Mucosa of gallbladder (tissue), 1 donor: ENCODE results near the gene LRRC75A. TPM values are rescaled to one million over a fixed set of nuclear protein-coding genes. Genes with fewer than 3 reads are reported as not detected.
"Not testable (repeated sequence)": the region's sequence is repeated elsewhere in the genome, so short reads cannot be mapped to it uniquely, and the experiment has no call there.

ENCODE experiments used
- DNase-seq: peaks from one replicate; pipeline ENCODE4 v3.0.0-alpha.2; 2020; ENCODE audit warnings: low spot score
- total RNA-seq: library from RNA; stranded (reverse); gene quantifications from one replicate; pipeline ENCODE4 v1.2.1, GENCODE V29; 2021
- donor health status: DM: no; HTN: no; CAD: no.

LRRC75A gene
- total RNA-seq, 1 donor from 2014 or later = 7.0 TPM

DNA sequence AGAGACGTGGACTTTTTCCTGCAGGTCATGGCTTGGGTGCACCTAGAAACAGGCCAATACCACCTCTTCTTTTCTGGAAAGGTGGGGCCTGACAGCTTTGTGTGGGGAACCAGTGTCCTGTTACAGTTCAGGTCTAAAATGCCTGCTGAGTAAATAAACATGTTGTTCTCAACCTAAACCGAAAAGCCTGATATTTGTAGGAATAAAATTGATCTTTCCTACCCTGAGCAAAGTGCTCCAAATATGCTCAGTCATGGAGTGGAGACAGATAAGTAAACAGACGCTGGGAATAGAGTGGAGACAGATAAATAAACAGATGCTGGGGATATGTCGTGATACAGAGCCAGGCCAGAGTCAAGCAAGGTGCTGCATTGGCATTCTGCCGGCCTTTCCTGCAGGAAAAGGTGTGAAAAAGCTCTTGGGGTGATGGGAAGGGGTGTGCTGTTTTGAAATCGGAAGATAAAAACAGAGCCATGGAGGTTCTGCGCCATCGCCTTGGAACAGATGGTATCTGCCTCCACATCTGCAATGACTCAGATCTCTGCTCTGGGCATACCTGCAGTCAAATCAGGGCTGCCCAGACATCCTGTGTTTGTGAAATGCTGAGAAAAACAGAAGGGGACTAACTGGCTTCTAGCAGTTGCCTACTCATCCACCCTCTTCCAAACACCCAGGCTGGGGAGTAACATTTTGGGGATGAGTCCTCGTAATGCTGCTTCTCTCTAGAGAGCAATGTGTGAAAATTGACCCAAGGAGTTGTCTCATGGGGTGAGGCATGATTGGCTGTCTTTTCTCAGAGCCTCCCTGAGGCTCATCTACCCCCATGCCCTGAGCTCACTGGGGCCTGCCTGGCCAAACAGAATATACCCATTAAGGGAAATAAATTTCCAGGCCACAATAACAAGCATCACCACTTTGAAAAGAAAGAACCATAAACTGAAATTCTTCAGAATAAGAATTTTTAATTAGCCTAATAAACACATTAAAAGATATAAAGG is 93.4 kb downstream of the LRRC75A start:
- no peak for DNase-seq

DNA sequence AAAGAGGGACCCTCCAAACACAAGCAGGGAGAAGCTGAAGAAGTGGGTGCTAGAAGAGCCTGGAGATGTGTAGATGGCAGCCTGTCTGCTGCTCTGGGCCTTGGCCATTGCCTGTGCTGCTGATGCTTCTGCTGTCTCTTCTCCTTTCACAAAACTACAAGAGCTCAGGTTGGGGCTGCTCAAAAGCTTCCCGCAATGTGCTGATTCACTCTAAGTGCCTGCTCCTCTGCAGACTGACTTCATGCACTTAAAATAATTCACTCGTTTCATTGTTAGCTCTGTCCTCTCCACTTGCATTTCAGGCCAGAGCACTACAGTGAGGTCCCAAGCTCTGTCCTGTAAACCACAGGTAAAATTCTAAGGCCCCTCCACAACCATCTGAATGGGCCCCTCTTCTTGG is 95.3 kb downstream of the LRRC75A start:
- DNase-seq = not testable (repeated sequence)

DNA sequence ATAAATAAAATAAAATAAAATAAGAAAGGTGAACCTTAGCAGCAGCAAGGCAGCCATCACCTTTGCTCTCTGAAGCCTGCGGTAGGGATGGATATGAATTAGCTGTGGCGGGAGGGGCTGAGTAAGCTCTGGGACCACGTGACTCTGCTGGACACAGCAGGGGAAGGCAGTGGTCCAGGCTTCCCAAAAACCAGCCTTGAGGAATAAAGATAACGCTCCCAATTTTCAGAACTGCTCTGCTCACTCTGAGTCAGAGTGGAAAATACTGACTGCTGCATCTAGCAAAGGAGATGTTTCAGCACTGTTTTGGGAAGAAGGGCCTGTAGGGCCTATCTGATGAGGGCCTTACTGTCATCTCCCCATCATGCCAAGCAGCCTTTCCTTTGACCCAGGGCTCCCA is 96.1 kb downstream of the LRRC75A start:
- not testable (repeated sequence) for DNase-seq

DNA sequence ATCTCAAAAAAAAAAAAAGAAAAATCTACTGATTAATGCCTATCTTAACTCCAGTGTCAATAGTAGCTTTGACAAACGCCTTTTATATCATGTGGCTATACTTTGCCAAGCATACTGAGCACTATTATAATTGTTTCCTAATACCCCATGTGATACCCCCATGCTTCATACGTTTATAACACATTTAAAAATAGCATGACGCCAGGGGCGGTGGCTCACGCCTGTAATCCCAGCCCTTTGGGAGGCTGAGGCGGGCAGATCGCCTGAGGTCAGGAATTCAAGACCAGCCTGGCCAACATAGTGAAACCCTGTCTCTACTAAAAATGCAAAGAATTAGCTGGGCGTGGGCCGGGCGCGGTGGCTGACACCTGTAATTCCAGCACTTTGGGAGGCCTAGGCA is 99.5 kb downstream of the LRRC75A start:
- not testable (repeated sequence) for DNase-seq

Other genes starting within 250 kb of the LRRC75A start
- 37.8 TPM for gene CENPV, start 138.7 kb downstream of the LRRC75A start, total RNA-seq
- gene UBB, start 111.1 kb downstream of the LRRC75A start, total RNA-seq = 2,437 TPM
- 31.0 TPM for gene TRPV2, start 76.6 kb downstream of the LRRC75A start, total RNA-seq
- 7.7 TPM for gene ZNF287, start 77.0 kb upstream of the LRRC75A start, total RNA-seq
- 4.4 TPM for gene ZNF624, start 161.7 kb upstream of the LRRC75A start, total RNA-seq
- 5.8 TPM for gene CCDC144A, start 198.0 kb upstream of the LRRC75A start, total RNA-seq